Neural crest cell (in vitro differentiated cells): Measurements from ENCODE around the gene XYLT2. TPM values are rescaled to one million over a fixed set of nuclear protein-coding genes. Genes with fewer than 3 reads are reported as not detected.
"Not testable (repeated sequence)": the region's sequence is repeated elsewhere in the genome, so short reads cannot be mapped to it uniquely, and the experiment has no call there.

ENCODE experiments used
- DNase-seq: peaks from one replicate; pipeline ENCODE4 v3.0.0; 2021; ENCODE audit warnings: low read depth, mixed read lengths, low spot score
- H3K27ac Mint-ChIP-seq: one replicate; pipeline ENCODE4 v1.8.0; 2021; ENCODE audit warnings: mild to moderate bottlenecking, mixed read lengths; ENCODE audit not compliant: unreplicated experiment
- H3K27me3 Mint-ChIP-seq: 2 replicates; pipeline ENCODE4 v1.8.0; 2021; ENCODE audit warnings: low read depth, mild to moderate bottlenecking, mixed read lengths
- H3K36me3 Mint-ChIP-seq: 2 replicates; pipeline ENCODE4 v1.8.0; 2021; ENCODE audit warnings: low read depth, mild to moderate bottlenecking, mixed read lengths
- H3K4me1 Mint-ChIP-seq: 2 replicates; pipeline ENCODE4 v1.8.0; 2021; ENCODE audit warnings: mixed read lengths
- H3K4me3 Mint-ChIP-seq: one replicate; pipeline ENCODE4 v1.8.0; 2021; ENCODE audit warnings: mild to moderate bottlenecking, mixed read lengths
- H3K9me3 Mint-ChIP-seq: 2 replicates; pipeline ENCODE4 v1.8.0; 2021; ENCODE audit warnings: mixed read lengths
- CTCF ChIP-seq: fragments of 200-600 bp; sonication (generic); conservative IDR thresholded peaks from 2 replicates; pipeline ENCODE4 v1.5.0; 2021; ENCODE audit warnings: antibody characterized with exemption, mild to moderate bottlenecking
- long read RNA-seq: library from polyadenylated mRNA; unstranded; transcript quantifications from one replicate; pipeline ENCODE4 v2.0.0, GENCODE V29; 2020
- total RNA-seq: library from RNA; stranded (reverse); gene quantifications from 2 replicates; pipeline ENCODE4 v1.2.1, GENCODE V29; 2021

The XYLT2 gene
- 23.4 and 26.5 TPM in 2 replicates for total RNA-seq
- long read RNA-seq, partial matches to known transcripts, result 0 of 1 reads
- long read RNA-seq, other reads (novel, unspliced or antisense), result 0 of 1 reads

- H3K27me3 Mint-ChIP-seq, result peaks cover 10% of the 10 kb centered on the region
- H3K27ac Mint-ChIP-seq, result peak within 1 kb of the TSS; percentile 94
- DNase-seq, result peak; percentile 73
- H3K4me3 Mint-ChIP-seq, result peak within 1 kb of the TSS; percentile 94
- H3K9me3 Mint-ChIP-seq, result no peaks in the 10 kb centered on the region
- TF ChIP-seq CTCF, result no peak
- H3K36me3 Mint-ChIP-seq, result no peaks in the 10 kb centered on the region
- peaks cover 38% of the 10 kb centered on the region for H3K4me1 Mint-ChIP-seq
These were observed at the start of gene XYLT2 for GRCh38 chr17:50345432-50346312. XYLT2 (plus strand) TSS chr17:50346126; CDS start chr17:50346141, 15 bp downstream.

GRCh38 chr17:50297407-50297865 is 48.5 kb upstream of the XYLT2 start:
- peak; percentile 98 for TF ChIP-seq CTCF
- Mint-ChIP-seq H3K27me3 (peaks cover 2% of the 10 kb centered on the region), H3K4me3 (no peak overlapping the region), H3K36me3 (no peaks in the 10 kb centered on the region), H3K4me1 (no peaks in the 10 kb centered on the region), H3K9me3 (no peaks in the 10 kb centered on the region), H3K27ac (no peak overlapping the region)
- peak; percentile 87 for DNase-seq

- H3K4me3 Mint-ChIP-seq, result no peak overlapping the region
- H3K27me3 Mint-ChIP-seq, result peaks cover 2% of the 10 kb centered on the region
- no peaks in the 10 kb centered on the region for H3K4me1 Mint-ChIP-seq
- no peaks in the 10 kb centered on the region for H3K36me3 Mint-ChIP-seq
- no peak for DNase-seq
- TF ChIP-seq CTCF, result no peak
- no peaks in the 10 kb centered on the region for H3K9me3 Mint-ChIP-seq
- H3K27ac Mint-ChIP-seq, result no peak overlapping the region
These were observed 47.9 kb upstream of the XYLT2 start for GRCh38 chr17:50298018-50298417.

- Mint-ChIP-seq H3K27ac (no peak overlapping the region), H3K27me3 (peaks cover 2% of the 10 kb centered on the region), H3K4me3 (no peak overlapping the region), H3K36me3 (no peaks in the 10 kb centered on the region), H3K4me1 (peaks cover 2% of the 10 kb centered on the region), H3K9me3 (no peaks in the 10 kb centered on the region)
- no peak for TF ChIP-seq CTCF
- no peak for DNase-seq
These were observed 46.1 kb upstream of the XYLT2 start for GRCh38 chr17:50299776-50300175.

GRCh38 chr17:50300824-50301223 is 45.1 kb upstream of the XYLT2 start:
- not testable (repeated sequence) for H3K9me3 Mint-ChIP-seq, H3K36me3 Mint-ChIP-seq, DNase-seq, H3K27me3 Mint-ChIP-seq, H3K4me3 Mint-ChIP-seq, H3K27ac Mint-ChIP-seq, H3K4me1 Mint-ChIP-seq
